Activated CD8-positive, alpha-beta memory T cell treated with anti-CD3 and anti-CD28 coated beads, Interleukin-2, amount 50 U/mL, for 1 hour (primary cell): ENCODE results near the gene TMEM94.
"Not testable (repeated sequence)": the region's sequence is repeated elsewhere in the genome, so short reads cannot be mapped to it uniquely, and the experiment has no call there.

Experiments used
- DNase-seq: peaks from one replicate; pipeline ENCODE4 v3.0.0-alpha.2; 2020; ENCODE audit errors: extremely low read depth

The TMEM94 gene

DNA sequence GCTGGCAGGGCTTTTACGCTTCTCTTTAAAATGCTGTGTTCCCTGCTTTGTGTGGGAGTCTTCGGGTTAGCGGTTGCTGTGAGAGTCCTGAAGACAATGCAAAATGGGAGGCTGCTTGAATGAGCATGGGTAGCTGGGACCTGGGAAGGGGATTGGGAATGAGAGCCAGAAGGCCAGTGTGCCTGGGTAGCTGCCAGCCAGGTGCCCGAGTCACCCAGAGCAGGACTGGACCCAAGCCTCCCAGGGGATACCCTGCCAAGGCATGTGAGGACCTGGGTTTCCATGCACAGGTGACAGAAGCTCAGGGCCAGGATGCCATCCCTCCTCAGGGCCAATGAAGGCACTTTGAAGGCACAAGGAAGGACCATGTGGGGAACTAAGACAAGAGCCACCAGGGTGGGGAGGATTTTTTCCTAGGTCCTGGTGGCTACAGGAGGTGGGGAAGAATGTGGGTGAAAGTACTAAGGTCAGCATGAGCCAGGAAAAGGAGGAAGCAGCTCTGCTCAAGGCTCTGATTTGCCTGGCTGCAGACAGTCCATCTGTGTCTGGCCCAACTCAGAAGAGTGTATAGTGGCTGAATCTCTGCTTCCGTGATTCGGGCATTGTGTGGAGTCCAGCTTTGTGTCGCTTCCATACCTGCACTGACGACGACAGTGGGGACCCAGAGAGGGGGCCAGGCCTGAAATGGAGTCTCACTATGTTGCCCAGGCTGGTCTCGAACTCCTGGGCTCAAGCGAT lies 20.5 kb downstream of the TMEM94 start:
- no peak for DNase-seq

DNA sequence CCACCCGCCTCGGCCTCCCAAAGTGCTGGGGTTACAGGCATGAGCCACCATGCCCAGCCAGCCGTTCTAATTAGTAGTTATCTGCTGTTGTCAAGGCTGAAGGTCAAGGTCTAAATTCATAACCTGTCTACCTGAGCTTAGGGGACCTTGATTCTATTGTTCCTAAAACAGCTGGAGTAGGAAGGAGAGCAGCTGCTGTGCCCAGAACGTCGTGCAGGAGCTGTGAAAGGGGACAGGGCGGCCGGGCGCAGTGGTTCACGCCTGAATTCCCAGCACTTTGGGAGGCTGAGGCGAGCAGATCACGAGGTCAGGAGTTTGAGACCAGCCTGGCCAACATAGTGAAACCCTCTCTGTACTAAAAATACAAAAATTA lies 21.0 kb downstream of the TMEM94 start:
- DNase-seq, result not testable (repeated sequence)

DNA sequence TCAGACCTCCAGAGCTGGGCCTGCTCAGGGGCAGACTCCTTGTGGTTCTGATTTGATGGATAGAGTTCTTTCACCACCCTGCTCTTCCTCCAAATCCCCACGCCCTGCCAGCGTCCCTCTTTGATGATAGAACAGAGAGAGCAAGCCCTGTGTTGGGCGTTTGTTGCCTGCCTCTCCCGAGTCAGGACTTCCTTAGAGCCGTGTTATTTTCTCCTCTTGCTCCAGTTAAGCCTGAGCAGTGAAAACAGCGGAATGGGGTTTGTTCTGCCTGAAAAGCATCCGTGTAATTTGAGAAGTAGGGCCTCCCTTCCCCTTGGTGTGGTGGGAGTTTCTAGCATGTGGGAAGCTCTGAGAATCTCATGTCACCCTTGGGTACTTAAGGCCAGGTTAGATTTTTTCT lies 22.1 kb downstream of the TMEM94 start:
- DNase-seq, result no peak

DNA sequence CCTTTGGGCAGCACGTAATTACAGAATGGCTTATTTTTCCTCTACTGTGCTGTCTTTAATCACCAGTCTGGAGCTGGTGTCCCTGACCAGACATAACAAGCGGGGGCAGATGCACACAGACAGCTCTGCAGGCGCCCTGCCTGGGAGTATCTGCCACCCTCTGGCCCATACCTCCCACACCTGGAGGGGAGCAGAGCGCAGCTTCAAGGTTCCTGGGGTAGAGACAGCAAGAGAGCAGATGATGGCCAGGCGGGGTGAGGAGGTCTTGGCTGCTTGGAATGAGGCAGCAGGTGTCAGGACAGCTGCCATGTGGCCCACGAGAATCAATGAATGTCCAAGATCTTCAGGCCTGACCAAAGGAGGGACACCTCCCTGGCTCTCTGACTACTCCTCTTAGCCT lies 23.8 kb downstream of the TMEM94 start:
- no peak for DNase-seq

DNA sequence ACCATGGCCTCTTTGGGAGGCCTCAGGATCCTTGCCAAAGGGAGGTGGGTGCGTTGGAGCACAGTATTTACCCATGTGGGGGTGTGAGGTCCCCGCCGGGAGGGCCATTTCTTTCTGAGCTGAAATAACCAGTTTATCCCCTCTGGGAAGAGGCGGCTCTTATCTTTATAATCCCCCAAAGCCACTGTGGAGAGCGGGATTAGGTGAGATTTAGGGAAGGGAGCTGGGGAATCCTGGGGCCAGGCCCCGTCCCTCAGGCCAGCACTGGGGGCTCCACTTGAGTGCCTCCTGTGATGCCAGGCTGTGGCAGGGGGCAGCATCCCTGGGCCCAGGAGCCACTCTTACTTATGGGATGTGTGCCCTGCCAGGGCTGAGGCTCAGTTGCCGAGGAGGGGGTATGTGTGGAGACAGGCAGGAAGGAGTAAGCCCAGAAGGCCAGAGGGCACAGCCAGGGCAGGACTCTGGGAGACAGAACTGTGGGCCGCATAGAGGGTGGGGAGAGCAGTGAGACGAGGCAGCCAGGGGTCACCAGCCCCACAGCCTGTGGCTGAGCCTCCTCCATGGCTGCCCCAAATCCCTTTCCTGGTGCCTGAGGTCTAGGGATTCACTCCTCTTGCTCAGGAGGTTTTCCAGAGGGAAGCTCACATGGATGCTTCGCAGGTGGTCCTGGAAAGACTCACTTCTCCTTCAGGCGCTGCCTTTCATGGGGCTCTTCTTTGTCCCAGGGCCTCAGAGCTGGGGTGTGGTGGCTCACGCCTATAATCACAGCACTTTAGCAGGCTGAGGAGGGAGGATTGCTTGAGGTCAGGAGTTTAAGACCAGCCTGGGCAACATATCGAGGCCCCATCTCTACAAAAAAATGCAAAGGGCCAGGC lies 25.0 kb downstream of the TMEM94 start:
- DNase-seq, result no peak

DNA sequence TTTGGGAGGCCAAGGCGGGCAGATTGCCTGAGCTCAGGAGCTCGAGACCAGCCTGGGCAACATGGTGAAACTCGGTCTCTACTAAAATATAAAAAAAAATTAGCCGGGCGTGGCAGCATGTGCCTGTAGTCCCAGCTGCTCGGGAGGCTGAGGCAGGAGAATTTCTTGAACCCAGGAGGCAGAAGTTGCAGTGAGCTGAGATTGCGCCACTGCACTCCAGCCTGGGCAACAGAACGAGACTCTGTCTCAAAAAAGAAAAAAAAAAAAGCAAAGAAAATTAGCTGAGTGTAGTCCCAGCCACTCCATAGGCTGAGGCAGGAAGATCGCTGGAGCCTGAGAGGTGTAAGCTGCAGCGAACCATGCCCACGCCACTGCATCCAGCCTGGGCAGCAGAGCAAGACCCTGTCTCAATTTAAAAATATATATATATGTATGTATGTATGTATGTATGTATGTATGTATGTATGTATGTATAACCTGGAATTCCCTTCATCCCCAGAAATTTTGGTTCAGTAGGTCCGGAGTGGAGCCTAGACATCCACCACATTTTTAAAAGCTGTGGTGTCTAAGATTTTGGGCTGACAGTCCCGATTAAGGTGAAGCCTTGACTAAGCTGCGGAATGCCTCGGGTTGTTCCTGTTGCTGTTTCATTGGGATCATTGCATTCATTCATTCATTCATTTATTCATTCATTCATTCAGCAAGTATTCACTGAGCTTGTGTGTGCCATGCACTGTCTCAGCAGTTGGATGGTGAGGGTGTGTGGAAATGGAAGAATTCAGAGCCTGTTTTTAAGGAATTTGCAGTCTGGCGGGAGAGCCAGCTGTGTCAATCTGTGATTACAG lies 25.9 kb downstream of the TMEM94 start:
- no peak for DNase-seq

DNA sequence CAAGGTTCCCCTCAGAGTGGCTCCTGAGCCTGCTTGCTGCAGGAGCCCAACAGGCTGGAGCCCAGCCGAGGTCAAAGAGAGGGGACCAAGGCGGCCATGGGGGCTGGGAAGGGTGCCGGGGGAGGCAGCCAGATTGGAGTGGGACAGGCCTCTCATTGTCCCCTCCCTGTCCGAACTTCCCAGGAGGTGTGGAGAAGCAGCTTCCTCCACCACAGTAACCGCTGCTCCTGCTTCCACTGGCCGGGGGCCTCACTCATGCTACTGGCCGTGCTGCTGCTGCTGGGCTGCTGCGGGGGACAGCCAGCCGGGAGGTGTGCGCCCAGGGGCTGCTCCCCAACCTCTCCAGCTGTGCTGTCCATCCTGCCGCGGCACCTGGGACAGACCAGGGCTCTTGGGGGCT lies 29.3 kb downstream of the TMEM94 start:
- no peak for DNase-seq

DNA sequence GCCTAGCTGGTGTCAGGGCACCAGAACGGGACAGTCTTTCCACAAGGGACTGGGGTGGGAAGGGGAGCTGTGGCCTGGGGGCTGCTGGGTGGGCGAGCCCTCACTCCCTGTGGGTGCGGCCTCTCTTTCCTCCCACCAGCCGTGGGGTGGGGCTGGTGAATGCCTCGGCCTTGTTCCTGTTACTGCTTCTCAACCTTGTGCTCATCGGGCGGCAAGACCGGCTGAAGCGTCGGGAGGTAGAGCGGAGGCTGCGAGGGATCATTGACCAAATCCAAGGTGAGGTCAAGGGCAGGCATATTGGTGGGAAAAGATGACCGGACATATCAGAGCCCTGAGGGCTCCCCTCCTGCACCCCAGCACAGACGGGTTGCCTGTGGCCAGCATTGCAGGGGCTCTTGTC lies 29.7 kb downstream of the TMEM94 start:
- no peak for DNase-seq

DNA sequence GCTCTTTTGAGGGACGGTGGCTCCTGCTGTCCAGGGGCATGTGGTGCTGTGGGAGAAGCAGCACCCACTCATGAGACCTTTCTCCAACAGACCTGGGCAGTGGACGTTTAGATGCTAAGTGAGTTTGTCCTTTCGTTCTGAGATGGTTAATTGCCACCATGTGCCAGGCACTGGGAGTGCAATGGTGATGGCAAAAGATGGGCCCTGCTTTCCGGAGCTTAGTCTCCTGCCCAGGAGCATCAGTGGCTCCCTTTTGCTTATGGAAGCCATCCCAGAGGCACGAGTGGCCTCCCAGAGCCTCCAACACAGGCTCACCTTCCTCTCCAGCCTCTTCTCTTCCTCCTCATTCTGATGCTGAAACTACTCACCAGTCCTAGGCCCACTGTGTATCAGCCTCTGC lies 30.5 kb downstream of the TMEM94 start:
- no peak for DNase-seq

DNA sequence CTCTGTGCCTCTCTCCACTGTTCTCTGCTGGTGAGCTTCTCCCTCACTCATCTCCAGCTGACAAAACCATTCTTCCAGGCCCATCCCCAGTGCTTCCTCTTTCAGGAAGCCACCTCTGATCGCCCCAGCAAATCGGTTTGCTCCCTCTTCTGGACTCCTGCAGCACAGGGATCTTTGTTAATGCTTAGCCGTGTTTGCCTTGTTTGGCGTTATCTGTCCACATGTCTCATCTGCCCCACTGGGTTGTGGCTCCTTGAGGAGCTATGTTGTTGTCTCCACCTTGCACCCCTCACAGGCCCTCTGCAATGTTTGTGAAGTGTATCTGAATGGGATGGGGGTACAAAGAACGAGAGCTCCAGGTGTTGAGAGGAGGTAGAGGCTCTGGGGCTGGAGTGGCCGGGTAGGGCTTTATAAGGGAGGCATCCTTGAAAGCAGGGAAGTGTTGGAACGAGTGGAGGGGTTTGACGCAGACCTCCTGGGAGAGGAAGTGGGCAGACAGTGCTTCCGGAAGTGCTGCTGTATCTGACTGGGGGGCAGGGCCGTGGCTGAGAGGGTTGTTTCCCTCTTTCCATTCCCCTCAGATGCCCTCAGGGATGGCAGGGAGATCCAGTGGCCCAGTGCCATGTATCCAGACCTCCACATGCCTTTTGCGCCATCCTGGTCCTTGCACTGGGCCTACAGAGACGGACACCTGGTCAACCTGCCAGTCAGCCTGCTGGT lies 31.1 kb downstream of the TMEM94 start:
- DNase-seq, result no peak

DNA sequence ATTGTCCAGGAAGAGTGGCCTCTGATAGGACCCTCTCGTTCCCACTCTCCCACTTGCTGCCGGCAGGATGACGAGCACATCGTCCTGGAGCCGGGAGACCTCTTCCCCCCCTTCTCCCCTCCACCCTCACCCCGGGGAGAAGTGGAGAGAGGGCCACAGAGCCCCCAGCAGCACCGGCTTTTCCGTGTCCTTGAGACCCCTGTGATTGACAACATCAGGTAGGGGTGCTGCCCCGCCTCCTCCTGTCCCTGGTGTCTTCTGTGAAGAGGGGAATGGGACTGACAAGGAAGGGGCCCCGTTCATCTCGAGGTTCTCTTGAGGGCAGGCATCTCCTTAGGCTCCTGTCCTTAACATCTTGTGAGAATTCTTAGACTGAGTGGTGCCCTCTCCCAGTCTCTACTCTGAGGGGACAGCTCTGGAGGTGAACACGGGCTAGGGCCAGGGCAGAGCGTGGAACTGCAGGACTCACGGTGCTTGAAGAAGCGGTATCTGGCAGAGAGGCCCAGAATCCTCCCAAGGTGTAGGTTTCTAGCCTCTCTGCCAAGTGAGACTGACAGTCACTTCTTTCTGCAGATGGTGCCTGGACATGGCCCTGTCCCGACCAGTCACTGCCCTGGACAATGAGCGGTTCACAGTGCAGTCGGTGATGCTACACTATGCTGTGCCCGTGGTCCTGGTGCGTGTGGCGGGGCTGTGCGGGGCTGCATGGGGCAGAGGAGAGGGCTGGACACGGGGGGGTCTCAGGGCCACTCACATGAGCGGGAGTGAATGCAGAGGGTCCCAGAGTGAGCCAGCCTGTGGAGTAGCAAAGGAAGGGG lies 32.5 kb downstream of the TMEM94 start:
- no peak for DNase-seq

DNA sequence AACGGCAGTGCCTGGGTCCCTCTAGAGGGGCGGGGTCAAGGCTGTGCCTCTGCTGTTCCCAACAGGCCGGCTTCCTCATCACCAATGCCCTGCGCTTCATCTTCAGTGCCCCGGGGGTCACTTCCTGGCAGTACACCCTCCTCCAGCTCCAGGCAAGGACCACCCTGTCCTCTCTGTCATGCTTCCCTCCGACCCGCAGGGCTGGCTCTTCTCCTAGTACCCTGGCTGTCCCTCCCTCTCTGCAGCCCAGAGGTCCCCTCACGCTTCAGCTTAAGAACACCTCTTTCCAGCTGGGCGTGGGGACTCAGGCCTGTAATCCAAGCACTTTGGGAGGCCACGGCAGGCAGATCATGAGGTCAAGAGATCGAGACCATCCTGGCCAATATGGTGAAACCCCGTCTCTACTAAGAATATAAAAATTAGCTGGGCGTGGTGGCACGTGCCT lies 33.1 kb downstream of the TMEM94 start:
- DNase-seq, result no peak

DNA sequence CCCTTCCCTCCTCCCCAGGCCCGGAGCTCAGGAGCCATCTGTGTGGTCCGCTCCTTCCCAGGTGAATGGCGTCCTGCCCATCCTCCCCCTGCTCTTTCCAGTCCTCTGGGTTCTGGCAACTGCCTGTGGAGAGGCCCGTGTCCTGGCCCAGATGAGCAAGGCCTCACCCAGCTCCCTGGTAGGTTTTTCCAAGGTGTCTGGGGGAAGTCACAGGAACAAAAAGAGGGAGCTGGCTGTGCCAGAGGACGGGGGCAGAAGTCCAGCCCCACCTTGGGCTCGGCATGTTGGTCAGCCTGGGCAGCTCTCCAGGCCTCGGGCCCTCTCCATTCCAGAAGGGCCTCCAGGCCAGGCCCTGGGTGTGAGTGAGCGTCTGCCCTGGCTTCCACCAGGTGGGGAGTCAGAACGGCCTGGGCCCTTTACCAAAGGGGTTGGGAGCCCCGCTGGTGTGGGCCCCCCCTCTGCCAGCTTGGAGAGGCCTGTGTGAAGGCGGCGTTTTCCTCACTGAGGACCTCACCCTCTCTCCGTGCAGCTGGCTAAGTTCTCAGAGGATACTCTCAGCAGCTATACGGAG lies 33.8 kb downstream of the TMEM94 start:
- DNase-seq, result no peak

DNA sequence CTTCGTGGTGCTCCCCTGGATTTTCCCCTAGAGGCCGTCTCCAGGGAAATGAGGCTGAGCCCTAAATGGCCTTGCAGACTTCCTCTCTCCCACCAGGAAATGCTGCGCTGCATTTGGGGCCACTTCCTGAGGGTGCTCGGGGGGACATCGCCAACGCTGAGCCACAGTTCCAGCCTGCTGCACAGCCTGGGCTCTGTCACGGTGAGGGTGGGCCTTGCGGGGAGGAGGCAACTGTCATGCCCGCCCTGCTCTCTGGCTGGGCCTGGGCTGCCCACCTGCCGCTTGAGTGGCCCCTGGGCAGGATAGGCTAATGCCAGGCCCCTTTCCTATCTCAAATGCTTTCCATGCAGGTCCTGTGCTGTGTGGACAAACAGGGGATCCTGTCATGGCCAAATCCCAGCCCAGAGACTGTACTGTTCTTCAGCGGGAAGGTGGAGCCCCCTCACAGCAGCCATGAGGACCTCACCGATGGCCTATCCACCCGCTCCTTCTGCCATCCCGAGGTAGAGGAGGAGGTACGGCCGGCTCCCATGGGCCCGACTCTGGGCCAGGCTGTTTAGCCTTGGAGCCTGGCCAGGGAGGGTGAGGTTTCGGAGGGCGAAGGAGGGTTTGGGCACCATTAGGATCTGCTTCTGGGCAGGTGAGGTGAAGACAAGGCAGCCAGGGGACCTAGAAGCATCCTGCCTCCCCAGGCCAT lies 34.7 kb downstream of the TMEM94 start:
- no peak for DNase-seq

DNA sequence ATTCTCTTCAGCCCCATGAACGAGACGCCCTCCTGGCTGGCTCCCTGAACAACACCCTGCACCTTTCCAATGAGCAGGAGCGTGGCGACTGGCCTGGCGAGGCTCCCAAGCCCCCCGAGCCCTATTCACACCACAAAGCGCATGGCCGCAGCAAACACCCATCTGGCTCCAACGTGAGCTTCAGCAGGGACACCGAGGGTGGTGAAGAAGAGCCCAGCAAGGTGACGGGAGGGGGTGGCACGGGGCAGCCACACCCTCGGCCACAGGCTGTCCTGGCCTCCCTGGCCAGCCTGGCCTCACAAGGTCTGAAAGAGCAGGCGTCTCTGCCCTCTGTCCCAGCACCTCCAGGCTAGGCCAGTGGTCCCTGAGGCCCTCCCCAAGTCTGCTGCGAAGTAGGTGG lies 35.2 kb downstream of the TMEM94 start:
- no peak for DNase-seq

DNA sequence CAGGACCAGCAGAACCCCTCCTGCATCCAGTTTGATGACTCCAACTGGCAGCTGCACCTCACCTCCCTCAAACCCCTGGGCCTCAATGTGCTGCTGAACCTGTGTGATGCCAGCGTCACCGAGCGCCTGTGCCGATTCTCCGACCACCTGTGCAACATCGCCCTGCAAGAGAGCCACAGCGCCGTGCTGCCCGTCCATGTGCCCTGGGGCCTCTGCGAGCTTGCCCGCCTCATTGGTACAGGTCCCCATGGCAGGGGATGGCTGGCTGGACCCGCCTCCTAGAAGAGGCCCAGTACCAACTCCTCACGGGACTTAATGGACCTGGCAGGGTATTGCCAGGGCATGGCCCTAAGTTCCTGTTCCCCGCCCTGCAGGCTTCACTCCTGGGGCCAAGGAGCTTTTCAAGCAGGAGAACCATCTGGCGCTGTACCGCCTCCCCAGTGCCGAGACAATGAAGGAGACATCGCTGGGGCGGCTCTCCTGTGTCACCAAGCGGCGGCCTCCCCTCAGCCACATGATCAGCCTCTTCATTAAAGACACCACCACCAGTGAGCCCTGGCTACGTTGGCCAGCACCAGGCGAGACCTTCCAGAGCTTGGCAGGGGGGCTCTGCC lies 36.2 kb downstream of the TMEM94 start:
- DNase-seq, result no peak

DNA sequence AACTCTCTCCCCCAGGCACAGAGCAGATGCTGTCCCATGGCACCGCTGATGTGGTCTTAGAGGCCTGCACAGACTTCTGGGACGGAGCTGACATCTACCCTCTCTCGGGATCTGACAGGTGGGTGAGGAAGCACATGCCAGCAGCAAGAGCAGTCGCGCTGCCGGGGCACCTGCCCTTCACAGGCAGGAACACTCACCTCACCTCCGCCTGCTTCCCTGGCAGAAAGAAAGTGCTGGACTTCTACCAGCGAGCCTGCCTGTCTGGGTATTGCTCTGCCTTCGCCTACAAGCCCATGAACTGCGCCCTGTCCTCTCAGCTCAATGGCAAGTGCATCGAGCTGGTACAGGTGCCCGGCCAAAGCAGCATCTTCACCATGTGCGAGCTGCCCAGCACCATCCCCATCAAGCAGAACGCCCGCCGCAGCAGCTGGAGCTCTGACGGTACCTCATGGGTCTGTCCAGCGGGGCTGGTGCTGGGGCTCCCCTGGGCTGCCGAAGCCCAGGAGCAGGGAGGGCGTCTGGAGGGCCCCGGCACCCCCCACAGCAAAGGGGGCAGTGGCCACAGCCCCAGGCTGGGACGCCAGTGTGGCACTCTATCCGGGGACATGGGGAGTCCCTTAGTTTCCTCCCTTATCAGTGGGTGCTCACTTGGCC lies 37.2 kb downstream of the TMEM94 start:
- no peak for DNase-seq

DNA sequence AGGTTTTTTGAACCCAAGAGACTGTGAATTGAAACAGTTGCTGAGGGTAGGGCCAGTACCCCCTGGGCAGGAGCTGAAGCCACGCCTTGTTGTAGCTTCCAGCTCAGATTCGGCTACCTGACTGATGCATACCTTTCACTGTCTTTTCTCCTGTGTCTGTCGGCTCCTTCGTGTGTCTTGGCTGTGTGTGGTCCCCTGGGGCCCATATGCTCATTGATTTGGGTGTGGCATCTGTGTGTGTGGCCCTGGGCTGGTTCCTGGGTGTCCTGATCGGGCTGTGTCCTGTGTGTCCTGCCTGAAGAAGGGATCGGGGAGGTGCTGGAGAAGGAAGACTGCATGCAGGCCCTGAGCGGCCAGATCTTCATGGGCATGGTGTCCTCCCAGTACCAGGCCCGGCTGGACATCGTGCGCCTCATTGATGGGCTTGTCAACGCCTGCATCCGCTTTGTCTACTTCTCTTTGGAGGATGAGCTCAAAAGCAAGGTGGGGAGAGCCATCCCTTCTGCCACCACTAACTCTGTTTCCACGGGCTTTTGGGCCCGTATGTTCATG lies 38.0 kb downstream of the TMEM94 start:
- no peak for DNase-seq

DNA sequence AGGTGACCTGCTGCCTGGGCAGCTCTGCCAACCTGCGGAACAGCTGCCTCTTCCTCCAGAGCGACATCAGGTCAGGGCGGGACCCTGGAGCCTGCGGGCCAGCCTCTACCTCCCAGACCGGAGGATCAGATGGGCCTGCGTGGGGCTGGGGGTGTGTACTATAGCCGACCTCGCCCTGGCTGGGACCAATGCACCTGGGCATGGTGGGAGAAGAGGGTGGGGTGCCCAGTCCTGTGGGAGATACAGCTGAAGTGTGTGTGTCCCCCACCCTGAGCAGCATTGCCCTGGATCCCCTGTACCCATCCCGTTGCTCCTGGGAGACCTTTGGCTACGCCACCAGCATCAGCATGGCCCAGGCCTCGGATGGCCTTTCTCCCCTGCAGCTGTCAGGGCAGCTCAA lies 39.6 kb downstream of the TMEM94 start:
- no peak for DNase-seq
